Peyer's patch (tissue), 4 donors: Measurements from ENCODE around the gene SASH1. TPM values are rescaled to one million over a fixed set of nuclear protein-coding genes. Genes with fewer than 3 reads are reported as not detected.
A peak's percentile ranks its signal among the peaks of the same experiment; 100 is the strongest.

ENCODE experiments used
- DNase-seq, 3 donors: peaks; one replicate each; pipeline ENCODE4 v3.0.0-alpha.2; 2017 to 2019
- H3K27ac ChIP-seq, 4 donors: fragments of 200-600 bp; sonication (generic); one replicate each; pipeline ENCODE4 v1.5.1; 2016 to 2019
- H3K27me3 ChIP-seq, 2 donors: fragments of 200-600 bp; sonication (generic); one replicate each; pipeline ENCODE4 v1.5.1; 2019
- H3K36me3 ChIP-seq, 3 donors: fragments of 200-600 bp; sonication (generic); one replicate each; pipeline ENCODE4 v1.5.1; 2016 to 2019
- H3K4me1 ChIP-seq, 4 donors: fragments of 200-600 bp; sonication (generic); one replicate each; pipeline ENCODE4 v1.5.1; 2016 to 2019
- H3K4me3 ChIP-seq, 4 donors: fragments of 200-600 bp; sonication (generic); 1 replicate in 3 of 4; 2 replicates in 1 of 4; pipeline ENCODE4 v1.5.1; 2016 to 2019; ENCODE audit warnings: mild to moderate bottlenecking in 1 of 4
- H3K9me3 ChIP-seq, 4 donors: fragments of 200-600 bp; sonication (generic); one replicate each; pipeline ENCODE4 v1.5.1; 2016 to 2019; ENCODE audit warnings: mild to moderate bottlenecking in 1 of 4
- CTCF ChIP-seq, 6 experiments: fragments of 450-650 bp in 4 of 6; fragments of 200-600 bp in 2 of 6; sonication (generic) in 1 of 6; IDR thresholded peaks; one replicate each; pipeline ENCODE4 v1.5.1; 2017 to 2019; ENCODE audit warnings: antibody characterized with exemption in 6 of 6, mild to moderate bottlenecking in 3 of 6, moderate library complexity in 1 of 6
- POLR2A ChIP-seq, 2 donors: fragments of 450-650 bp; IDR thresholded peaks; one replicate each; pipeline ENCODE4 v1.5.1; 2017; ENCODE audit warnings: antibody characterized with exemption in 2 of 2, mild to moderate bottlenecking in 2 of 2, moderate library complexity in 2 of 2
- total RNA-seq, 4 donors: library from RNA; depleted of rRNA; stranded (reverse); fragments of >200 nt; gene quantifications; one replicate each; pipeline ENCODE4 v1.1.0, GENCODE V29; 2016

Gene SASH1
- total RNA-seq, 4 donors from 2014 or later: 17.2 to 141 (median 38.1) TPM

GRCh38 chr6:148516217-148516616 is 173.6 kb downstream of the SASH1 start:
- H3K36me3 ChIP-seq: peaks cover 0 to 30% (median 0%) of the 10 kb centered on the region in 3 donors
- H3K4me1 ChIP-seq: peaks cover 0 to 5% (median 0%) of the 10 kb centered on the region in 4 donors
- no peak overlapping the region for H3K27ac ChIP-seq
- no peaks in the 10 kb centered on the region for H3K27me3 ChIP-seq
- no peak overlapping the region for H3K4me3 ChIP-seq
- TF ChIP-seq CTCF (IDR thresholded peaks at IDR 0.05): no peak
- no peak for TF ChIP-seq POLR2A (IDR thresholded peaks at IDR 0.05)
- no peaks in the 10 kb centered on the region for H3K9me3 ChIP-seq
- DNase-seq: no peak

- H3K36me3 ChIP-seq: peaks cover 0 to 30% (median 0%) of the 10 kb centered on the region in 3 donors
- H3K27ac ChIP-seq: no peak overlapping the region
- no peaks in the 10 kb centered on the region for H3K27me3 ChIP-seq
Measured at GRCh38 chr6:148516617-148517016, 174.0 kb downstream of the SASH1 start.

GRCh38 chr6:148517470-148517869 is 174.8 kb downstream of the SASH1 start:
- peaks cover 0 to 5% (median 0%) of the 10 kb centered on the region in 4 donors for H3K4me1 ChIP-seq
- TF ChIP-seq CTCF (IDR thresholded peaks at IDR 0.05): no peak
- no peak for TF ChIP-seq POLR2A (IDR thresholded peaks at IDR 0.05)
- no peaks in the 10 kb centered on the region for H3K9me3 ChIP-seq
- H3K27ac ChIP-seq: no peak overlapping the region
- peaks cover 0 to 30% (median 0%) of the 10 kb centered on the region in 3 donors for H3K36me3 ChIP-seq
- no peak overlapping the region for H3K4me3 ChIP-seq
- DNase-seq: no peak
- H3K27me3 ChIP-seq: no peaks in the 10 kb centered on the region

More at GRCh38 chr6:148516617-148517016, 174.0 kb downstream of the SASH1 start:
- Histone ChIP-seq H3K4me3 (no peak overlapping the region), H3K9me3 (no peaks in the 10 kb centered on the region), H3K4me1 (peaks cover 0 to 5% (median 0%) of the 10 kb centered on the region in 4 donors)
- no peak for TF ChIP-seq POLR2A (IDR thresholded peaks at IDR 0.05)
- no peak for TF ChIP-seq CTCF (IDR thresholded peaks at IDR 0.05)
- no peak for DNase-seq

GRCh38 chr6:148518511-148519156 is 176.0 kb downstream of the SASH1 start:
- Histone ChIP-seq H3K27me3 (no peaks in the 10 kb centered on the region), H3K27ac (no peak overlapping the region), H3K36me3 (peaks cover 0 to 30% (median 0%) of the 10 kb centered on the region in 3 donors), H3K4me3 (no peak overlapping the region), H3K4me1 (peaks cover 0 to 5% (median 0%) of the 10 kb centered on the region in 4 donors), H3K9me3 (no peaks in the 10 kb centered on the region)
- no peak for DNase-seq
- TF ChIP-seq CTCF (IDR thresholded peaks at IDR 0.05) (no peak), POLR2A (IDR thresholded peaks at IDR 0.05) (no peak)

GRCh38 chr6:148520109-148520841 is 177.6 kb downstream of the SASH1 start:
- peaks cover 0 to 5% (median 0%) of the 10 kb centered on the region in 4 donors for H3K4me1 ChIP-seq
- H3K27me3 ChIP-seq: no peaks in the 10 kb centered on the region
- DNase-seq: peak in 2 of 3 donors; percentile 90
- H3K4me3 ChIP-seq: no peak overlapping the region
- no peaks in the 10 kb centered on the region for H3K9me3 ChIP-seq
- TF ChIP-seq POLR2A (IDR thresholded peaks at IDR 0.05): no peak
- TF ChIP-seq CTCF (IDR thresholded peaks at IDR 0.05): no peak
- H3K36me3 ChIP-seq: peaks cover 0 to 30% (median 0%) of the 10 kb centered on the region in 3 donors
- peak overlapping the region in 3 of 4 donors; percentile 28 to 69 (median 59) for H3K27ac ChIP-seq
